RWPE1 (cell line): ENCODE measurements around the gene SMARCD1.

ENCODE experiments used
- CTCF ChIA-PET: fragments of 350-600 bp; sonication (Branson Sonifier 250); formaldehyde crosslinking; extraction: SDS; loops from one replicate; lab custom pipeline; 2021; lab: Yijun Ruan, JAX
- POLR2A ChIA-PET: fragments of 400-600 bp; formaldehyde crosslinking; extraction: SDS; loops from one replicate; lab custom pipeline; 2020; ENCODE audit warnings: antibody characterized with exemption; ENCODE audit not compliant: low non-redundant PET; lab: Yijun Ruan, JAX
- DNase-seq: peaks from one replicate; pipeline ENCODE4 v3.0.0; 2012; ENCODE audit warnings: low spot score
- H3K27ac ChIP-seq: fragments of 450-650 bp; 2 replicates; pipeline ENCODE4 v1.5.1; 2017
- CTCF ChIP-seq: fragments of 450-650 bp; conservative IDR thresholded peaks from 2 replicates; pipeline ENCODE4 v1.5.1; 2017; ENCODE audit warnings: low read depth, mild to moderate bottlenecking

Gene SMARCD1

GRCh38 chr12:50041962-50042361 is 43.2 kb upstream of the SMARCD1 start:
- CTCF ChIA-PET = interaction anchor here (1.4 kb wide), 1 partner anchor 14 kb away, joined by 5 read pairs; no protein-coding TSS in a partner anchor
- no peak for DNase-seq
- POLR2A ChIA-PET = interaction anchor here (0.7 kb wide), 1 partner anchor 18 kb away, joined by 3 read pairs; no protein-coding TSS in a partner anchor
- no peak for TF ChIP-seq CTCF
- no peak overlapping the region for H3K27ac ChIP-seq

GRCh38 chr12:50042693-50043092 is 42.4 kb upstream of the SMARCD1 start:
- no peak for DNase-seq
- no peak for TF ChIP-seq CTCF
- CTCF ChIA-PET = interaction anchor here (1.4 kb wide), 1 partner anchor 13 kb away, joined by 5 read pairs; no protein-coding TSS in a partner anchor
- POLR2A ChIA-PET = interaction anchor here (0.7 kb wide), 1 partner anchor 18 kb away, joined by 3 read pairs; no protein-coding TSS in a partner anchor
- no peak overlapping the region for H3K27ac ChIP-seq

GRCh38 chr12:50043308-50043707 is 41.8 kb upstream of the SMARCD1 start:
- no peak for DNase-seq
- ChIA-PET CTCF (interaction anchor here (1.4 kb wide), 1 partner anchor 12 kb away, joined by 5 read pairs; no protein-coding TSS in a partner anchor), POLR2A (interaction anchor here (0.6 kb wide), 1 partner anchor 79 kb away, joined by 3 read pairs; no protein-coding TSS in a partner anchor)
- no peak for TF ChIP-seq CTCF
- no peak overlapping the region for H3K27ac ChIP-seq

- H3K27ac ChIP-seq = no peak overlapping the region
- ChIA-PET CTCF (no interaction called here), POLR2A (no interaction called here)
- TF ChIP-seq CTCF = no peak
- no peak for DNase-seq
These were observed 41.3 kb upstream of the SMARCD1 start for GRCh38 chr12:50043854-50044253.

GRCh38 chr12:50047693-50048250 is 37.4 kb upstream of the SMARCD1 start:
- DNase-seq = no peak
- H3K27ac ChIP-seq = no peak overlapping the region
- no peak for TF ChIP-seq CTCF
- ChIA-PET POLR2A (no interaction called here), CTCF (interaction anchor here (0.9 kb wide), 1 partner anchor 23 kb away, joined by 3 read pairs; no protein-coding TSS in a partner anchor)

- CTCF ChIA-PET = interaction anchor here (0.6 to 2.4 kb wide), 4 partner anchors 10 to 813 kb away, joined by 3 to 16 read pairs (median 5); no protein-coding TSS in a partner anchor
- TF ChIP-seq CTCF = no peak
- no peak for DNase-seq
- POLR2A ChIA-PET = interaction anchor here (0.6 kb wide), 1 partner anchor 27 kb away, joined by 4 read pairs; no protein-coding TSS in a partner anchor
- no peak overlapping the region for H3K27ac ChIP-seq
These were observed 35.7 kb upstream of the SMARCD1 start for GRCh38 chr12:50049254-50050118.
